CD4-positive, alpha-beta T cell treated with Interleukin-12 subunit alpha and Interleukin-12 subunit beta, for 1 hour (primary cell): ENCODE measurements around the gene SPRR2D.

Experiments used
- DNase-seq: peaks from one replicate; pipeline ENCODE4 v3.0.0-alpha.2; 2020

SPRR2D gene

GRCh38 chr1:153001382-153001781 lies 39.5 kb downstream of the SPRR2D start, which contains the start of gene SPRR3:
SPRR3 (plus strand) TSS chr1:153001749; CDS start chr1:153003021, 1,272 bp downstream.
- no peak for DNase-seq

GRCh38 chr1:153000294-153000693 lies 40.6 kb downstream of the SPRR2D start:
- DNase-seq = no peak

- no peak for DNase-seq
Observed at GRCh38 chr1:152999818-153000217, 41.1 kb downstream of the SPRR2D start.

- DNase-seq = no peak
Observed at GRCh38 chr1:152998476-152998875, 42.4 kb downstream of the SPRR2D start.

GRCh38 chr1:152997901-152998300 lies 43.0 kb downstream of the SPRR2D start:
- no peak for DNase-seq

- DNase-seq = no peak
Observed at GRCh38 chr1:152996633-152997400, 44.1 kb downstream of the SPRR2D start.

- no peak for DNase-seq
Observed at GRCh38 chr1:152995842-152996241, 45.1 kb downstream of the SPRR2D start.

GRCh38 chr1:152993186-152993585 lies 47.7 kb downstream of the SPRR2D start:
- no peak for DNase-seq
